GM19463 (cell line): ENCODE data around the gene SLC2A11.
"Not testable (repeated sequence)": the region's sequence is repeated elsewhere in the genome, so short reads cannot be mapped to it uniquely, and the experiment has no call there.

Source experiments
- ATAC-seq: cut with Tn5 transposase; IDR thresholded peaks from one replicate; pipeline ENCODE4 v1.9.1; 2021; ENCODE audit warnings: mild to moderate bottlenecking, moderate library complexity; ENCODE audit not compliant: unreplicated experiment

Gene SLC2A11

GRCh38 chr22:23845265-23846080 is 12.2 kb upstream of the SLC2A11 start:
- ATAC-seq = no peak

DNA sequence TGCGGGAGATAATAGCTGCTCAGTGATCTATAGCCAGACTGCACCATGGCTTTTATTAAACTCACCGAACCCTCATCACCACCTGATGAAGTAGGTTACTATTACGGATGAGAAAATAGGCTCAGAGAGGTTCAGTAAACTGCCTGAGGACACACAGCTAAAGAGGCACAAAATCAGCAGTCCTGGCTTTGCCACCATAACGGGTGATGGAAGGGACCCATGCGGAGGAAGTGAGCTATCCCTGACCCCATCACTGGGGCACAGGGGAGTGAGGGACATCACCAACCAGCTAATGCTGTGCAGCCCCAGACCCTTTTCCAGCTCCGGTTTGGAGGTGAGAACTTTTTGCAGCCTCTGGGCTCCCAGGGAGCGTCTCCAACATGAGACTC is 11.6 kb upstream of the SLC2A11 start:
- ATAC-seq = no peak

GRCh38 chr22:23847310-23847920 is 10.3 kb upstream of the SLC2A11 start:
- ATAC-seq = no peak

DNA sequence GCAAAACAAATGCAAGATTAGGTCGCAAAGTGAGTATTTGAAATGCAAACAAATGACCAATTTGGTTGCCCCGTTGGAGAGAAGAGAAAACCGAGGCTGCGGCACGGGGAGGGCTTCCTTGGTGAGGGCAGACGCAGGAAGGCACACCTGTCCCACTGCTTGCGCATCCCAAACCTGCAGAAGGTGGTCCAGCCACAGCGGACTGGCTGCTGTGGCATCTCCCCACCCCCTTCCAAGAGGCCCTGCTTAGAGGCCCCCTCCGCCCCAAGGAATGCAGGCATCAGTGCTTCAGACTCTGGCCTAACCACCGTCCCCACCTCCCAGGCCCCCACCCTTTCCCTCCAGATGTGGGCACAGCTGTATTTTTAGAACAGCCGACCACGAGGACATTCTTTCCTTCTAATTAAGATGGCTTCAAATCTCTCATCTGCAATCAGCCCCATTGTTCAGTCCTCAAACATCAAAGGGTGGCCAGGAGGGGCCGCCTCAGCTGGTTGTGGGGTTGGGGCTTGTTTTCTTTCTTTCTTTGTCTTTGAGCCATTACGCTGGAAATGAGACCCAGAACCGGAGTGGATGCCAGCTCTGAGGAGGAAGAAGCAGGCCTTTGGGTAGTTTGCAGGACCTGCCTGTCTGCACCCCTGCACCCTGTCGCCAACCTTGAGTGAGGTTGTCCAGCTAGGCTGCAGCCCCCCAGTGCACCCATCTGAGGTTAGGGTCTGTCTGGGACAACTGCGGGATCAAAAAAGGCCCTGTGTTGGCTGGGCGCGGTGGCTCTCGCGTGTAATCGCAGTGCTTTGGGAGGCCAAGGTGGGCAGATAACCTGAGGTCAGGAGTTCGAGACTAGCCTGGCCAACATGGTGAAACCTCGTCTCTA is 9.4 kb upstream of the SLC2A11 start:
- ATAC-seq = no peak

DNA sequence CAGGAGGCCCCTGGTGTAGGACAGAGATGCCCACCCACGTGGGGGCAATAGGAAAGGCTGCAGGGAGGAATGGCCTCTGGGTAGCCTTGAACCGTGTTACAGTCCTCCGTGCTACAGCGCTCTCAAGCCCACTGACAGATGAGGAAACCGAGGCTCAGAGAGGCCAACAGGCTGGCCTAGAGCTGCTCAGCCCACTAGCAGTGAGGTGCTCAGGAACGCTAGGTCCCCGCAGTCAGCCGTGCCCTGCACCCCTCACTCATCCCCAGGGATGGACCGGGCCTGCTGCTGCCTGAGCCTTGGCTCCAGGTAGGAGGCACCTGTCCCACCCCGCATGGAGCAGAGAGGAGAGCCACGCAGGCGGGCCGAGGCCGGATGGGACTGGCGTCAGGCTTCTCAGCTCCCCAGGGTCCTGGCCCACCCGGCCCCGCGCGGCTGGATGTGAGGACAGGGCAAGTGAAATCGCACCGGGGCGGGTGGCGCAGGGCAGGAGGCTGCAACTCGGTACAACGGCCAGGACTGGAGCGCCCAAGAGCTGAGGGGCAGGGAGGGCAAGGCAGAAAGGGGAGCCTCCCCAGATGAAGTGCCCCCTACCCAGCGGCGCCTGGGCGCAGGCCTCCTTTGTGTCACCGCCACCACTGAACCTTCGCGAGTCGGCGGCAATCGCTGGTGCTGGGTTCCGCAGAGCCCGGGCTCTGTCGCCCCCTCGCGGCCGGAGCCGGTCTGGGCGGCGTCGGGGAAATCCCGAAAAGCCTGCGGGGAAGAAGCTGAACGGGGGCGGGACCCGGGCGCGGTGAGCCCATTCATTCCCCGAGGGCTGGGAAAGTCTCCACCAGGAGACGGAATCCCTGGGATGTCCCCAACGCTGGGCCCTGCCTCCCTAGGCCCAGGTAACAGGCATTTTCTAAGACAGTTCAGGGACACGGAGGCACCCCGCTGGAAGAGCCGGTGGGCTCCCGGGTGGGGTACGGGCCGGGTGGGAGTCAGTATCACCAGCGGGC is 8.4 kb upstream of the SLC2A11 start:
- no peak for ATAC-seq

GRCh38 chr22:23850136-23850611 is 7.5 kb upstream of the SLC2A11 start:
- ATAC-seq = peak; percentile 67

DNA sequence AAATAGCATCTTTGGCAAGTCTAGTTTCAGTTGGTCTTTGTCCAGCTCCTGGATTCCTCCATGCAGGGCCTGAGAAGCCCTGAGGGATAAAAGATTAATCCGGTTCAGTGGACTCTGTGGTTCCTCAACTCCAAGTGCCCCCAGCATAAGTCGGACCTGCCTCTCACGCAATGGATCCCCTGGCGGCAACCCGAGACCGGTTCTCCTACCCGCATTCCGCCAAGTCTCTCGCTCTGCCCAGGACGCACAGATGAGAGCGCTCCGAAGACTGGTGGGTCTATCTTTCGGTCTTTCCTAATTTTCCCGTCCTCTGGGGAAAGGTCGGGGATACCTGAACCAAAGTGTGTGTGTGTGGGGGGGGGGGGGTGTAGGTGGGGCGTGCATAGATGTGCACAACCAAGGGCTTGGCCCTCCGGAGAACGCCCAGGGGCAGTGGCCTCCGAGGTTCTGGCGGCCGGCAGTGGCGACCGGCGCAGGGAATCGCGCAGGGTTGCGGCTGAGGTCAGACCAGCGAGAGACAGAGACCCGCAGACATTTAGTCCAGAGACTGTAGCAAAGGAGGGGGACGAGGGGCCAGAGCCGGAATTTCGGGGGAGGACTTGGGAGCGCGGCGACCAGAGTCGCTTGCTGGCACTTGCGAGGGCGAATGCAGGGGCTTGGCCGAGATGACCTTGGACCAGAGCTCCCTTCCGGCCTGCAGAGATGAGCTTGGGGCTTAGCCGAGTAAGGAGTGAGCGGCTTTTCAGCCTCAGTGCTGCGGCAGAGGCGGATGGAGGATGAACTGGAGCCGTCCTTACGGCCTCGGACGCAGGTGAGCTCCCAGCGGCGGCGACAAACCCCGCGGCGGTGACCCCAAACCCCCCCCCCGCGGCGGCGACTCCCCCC is 712 bp upstream of the SLC2A11 start:
- peak; percentile 49 for ATAC-seq

GRCh38 chr22:23858484-23858815 is 775 bp downstream of the SLC2A11 start:
- no peak for ATAC-seq

- no peak for ATAC-seq
Measured at GRCh38 chr22:23859201-23859600, 1.5 kb downstream of the SLC2A11 start.

DNA sequence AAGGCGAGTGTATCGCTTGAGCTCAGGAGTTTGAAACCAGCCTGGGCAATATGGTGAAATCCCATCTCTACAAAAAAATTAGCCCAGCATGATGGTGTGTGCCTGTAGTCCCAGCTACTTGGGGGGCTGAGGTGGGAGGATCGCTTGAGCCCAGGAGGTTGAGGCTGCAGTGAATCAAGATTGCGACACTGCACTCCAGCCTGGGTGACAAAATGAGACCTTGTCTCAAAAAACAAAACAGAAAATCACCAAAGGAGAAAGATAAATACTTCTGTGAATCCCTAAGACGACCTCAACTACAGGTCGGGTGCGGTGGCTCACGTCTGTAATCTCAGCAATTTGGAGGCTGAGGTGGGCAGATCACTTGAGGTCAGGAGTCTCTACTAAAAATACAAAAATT is 2.5 kb downstream of the SLC2A11 start:
- not testable (repeated sequence) for ATAC-seq

DNA sequence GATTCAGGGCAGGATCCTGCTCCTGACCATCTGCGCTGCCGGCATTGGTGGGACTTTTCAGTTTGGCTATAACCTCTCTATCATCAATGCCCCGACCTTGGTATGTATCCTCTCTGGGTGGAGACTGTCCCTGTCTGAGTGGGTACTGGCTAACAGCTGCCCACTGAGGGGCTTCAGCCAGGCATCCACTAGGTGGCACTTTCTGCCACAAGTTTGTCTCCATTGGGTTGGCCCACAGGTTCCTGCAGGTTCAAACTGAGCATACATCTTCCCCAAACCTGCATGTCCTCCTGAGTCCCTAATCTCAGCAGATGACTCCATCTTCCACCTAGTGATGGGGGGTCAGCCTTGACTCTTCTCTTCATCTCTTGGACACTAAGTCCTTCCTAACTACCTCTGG is 4.4 kb downstream of the SLC2A11 start:
- no peak for ATAC-seq

GRCh38 chr22:23864499-23865154 is 7.0 kb downstream of the SLC2A11 start:
- ATAC-seq = not testable (repeated sequence)

DNA sequence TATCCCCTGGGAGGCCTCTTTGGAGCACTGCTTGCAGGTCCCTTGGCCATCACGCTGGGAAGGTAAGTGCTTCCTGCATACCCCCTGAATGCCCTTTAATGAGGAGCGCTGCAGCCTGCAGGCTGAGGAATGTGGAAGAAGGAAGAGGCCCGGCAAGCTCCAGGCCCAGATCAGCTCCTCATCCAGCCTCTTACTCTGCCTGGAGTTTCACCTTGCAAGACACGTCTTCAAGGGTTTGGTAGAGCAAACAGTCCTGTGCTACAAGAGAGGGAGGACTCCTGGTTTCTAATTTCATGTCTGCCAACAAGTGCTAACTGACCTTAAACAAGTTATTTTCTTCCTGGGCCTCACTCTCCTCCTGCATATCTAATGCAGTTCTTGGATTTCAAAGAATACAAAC is 10.9 kb downstream of the SLC2A11 start:
- no peak for ATAC-seq

- ATAC-seq = no peak
Measured at GRCh38 chr22:23874871-23875270, 17.2 kb downstream of the SLC2A11 start.

DNA sequence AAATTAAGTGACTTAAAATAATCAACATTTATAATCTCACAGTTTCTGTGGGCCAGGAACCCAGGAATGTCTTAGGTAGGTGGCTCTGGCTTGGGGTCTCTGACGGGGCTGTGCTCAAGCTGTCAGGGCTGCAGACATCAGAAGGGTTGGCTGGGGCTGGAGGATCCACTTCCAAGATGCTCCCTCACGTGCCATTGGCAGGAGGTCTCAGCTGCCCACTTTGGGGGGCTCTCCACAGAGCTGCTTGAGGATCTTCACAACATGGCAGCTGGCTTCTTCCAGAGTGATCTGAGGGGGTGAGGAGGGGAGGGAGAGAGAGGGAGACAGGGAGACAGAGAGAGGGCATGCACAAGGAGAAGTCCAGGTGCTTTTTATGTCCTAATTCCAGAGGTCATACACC is 18.1 kb downstream of the SLC2A11 start:
- no peak for ATAC-seq

GRCh38 chr22:23877566-23877965 is 19.9 kb downstream of the SLC2A11 start:
- no peak for ATAC-seq

DNA sequence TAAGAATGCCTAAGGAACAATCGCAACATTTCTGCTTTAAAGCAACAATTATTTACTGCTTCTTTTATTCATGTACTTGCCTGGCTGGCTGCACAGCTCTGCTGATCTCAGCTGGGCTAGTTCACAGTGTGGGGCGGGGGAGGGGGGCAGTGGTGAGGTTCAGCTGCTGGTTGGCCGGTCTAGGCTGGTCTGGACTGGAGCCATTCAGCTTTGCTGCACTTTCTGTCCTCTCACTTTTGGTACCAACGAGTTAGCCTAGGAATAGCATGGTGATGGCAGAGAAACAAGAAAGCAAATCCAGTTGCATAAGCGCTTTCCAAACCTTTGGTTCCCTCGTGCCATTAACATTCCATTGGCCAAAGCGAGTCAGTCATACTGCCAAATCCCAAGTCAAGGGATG is 20.5 kb downstream of the SLC2A11 start:
- no peak for ATAC-seq

- ATAC-seq = no peak
Measured at GRCh38 chr22:23882370-23882769, 24.7 kb downstream of the SLC2A11 start.

- ATAC-seq = no peak
Measured at GRCh38 chr22:23883658-23884057, 26.0 kb downstream of the SLC2A11 start.
